SJCRH30 (cell line): ENCODE data around the gene STRA8. TPM values are rescaled to one million over a fixed set of nuclear protein-coding genes. Genes with fewer than 3 reads are reported as not detected.

Experiments used
- DNase-seq, 2 experiments: peaks; one replicate each; pipeline ENCODE4 v3.0.0-alpha.2; 2015 to 2020
- H3K27ac ChIP-seq: fragments of 250-450 bp; sonication (Bioruptor Pico); 2 replicates; pipeline ENCODE4 v1.5.1; 2020; ENCODE audit warnings: mild to moderate bottlenecking, moderate library complexity
- H3K27me3 ChIP-seq: fragments of 250-450 bp; sonication (Bioruptor Pico); 2 replicates; pipeline ENCODE4 v1.5.1; 2020; ENCODE audit warnings: mild to moderate bottlenecking, moderate library complexity
- H3K36me3 ChIP-seq: fragments of 250-450 bp; sonication (Bioruptor Pico); 2 replicates; pipeline ENCODE4 v1.5.1; 2020; ENCODE audit warnings: mild to moderate bottlenecking, moderate library complexity
- H3K4me1 ChIP-seq: fragments of 250-450 bp; sonication (Bioruptor Pico); 2 replicates; pipeline ENCODE4 v1.5.1; 2020; ENCODE audit warnings: mild to moderate bottlenecking, moderate library complexity
- H3K4me3 ChIP-seq: fragments of 250-450 bp; sonication (Bioruptor Pico); 2 replicates; pipeline ENCODE4 v1.5.1; 2020; ENCODE audit warnings: mild to moderate bottlenecking, moderate library complexity
- H3K9me3 ChIP-seq: fragments of 250-450 bp; sonication (Bioruptor Pico); replicated peaks from 2 replicates; pipeline ENCODE4 v1.5.1; 2020; ENCODE audit warnings: mild to moderate bottlenecking, moderate library complexity
- total RNA-seq: library from RNA; depleted of rRNA; stranded (reverse); fragments of >200 nt; shearing (Covaris generic); gene quantifications from 2 replicates; pipeline ENCODE4 v1.2.3, GENCODE V29; 2014

STRA8 gene
- total RNA-seq, 1 experiment from 2014 or later = not detected

DNA sequence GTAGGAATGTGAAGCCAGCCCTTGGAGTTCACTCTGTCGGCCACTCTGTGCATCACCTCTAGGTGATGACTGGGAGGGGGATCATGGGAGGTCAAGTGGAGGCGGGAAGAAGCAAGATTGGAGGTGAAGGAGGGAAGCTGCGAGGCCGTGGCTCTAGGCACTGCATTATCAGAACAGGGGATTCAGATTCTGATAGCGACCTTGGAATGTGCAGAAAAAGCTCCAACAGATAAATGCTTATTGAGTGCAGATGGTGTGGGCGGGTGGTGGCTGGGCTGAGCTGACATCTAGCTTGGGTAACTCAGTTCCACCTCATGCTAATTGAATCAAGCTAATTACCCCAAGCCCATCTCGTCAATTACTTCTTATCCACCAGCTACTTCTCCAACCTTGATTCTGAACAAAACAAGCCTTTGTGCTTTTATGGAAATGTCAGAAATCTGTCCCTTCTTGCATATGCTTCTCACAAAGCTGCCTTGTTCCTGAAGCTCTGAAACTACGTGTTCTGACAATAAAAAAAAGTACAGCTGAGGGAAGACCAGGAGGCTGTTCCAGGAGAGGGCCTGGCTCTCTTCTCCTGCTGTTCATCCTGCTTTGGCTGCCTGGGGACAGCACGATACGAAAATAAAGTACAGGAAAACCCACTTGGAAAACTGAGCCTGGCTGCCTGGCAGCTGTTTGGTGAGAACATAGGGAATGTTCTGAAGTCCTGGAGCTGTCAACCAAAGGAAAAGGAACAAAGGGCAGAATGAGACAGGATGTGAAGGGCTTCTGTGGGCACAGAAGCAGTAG lies 27.5 kb downstream of the STRA8 start:
- Histone ChIP-seq H3K27me3 (no peaks in the 10 kb centered on the region), H3K9me3 (peaks cover 7% of the 10 kb centered on the region; the same call in 1 of the 2 replicates), H3K27ac (no peak overlapping the region), H3K4me1 (peaks cover 8% of the 10 kb centered on the region; the same call in 1 of the 2 replicates), H3K36me3 (no peaks in the 10 kb centered on the region), H3K4me3 (no peak overlapping the region)
- peak; percentile 22 to 58 for DNase-seq

GRCh38 chr7:135262623-135263320 lies 29.1 kb downstream of the STRA8 start:
- H3K27ac ChIP-seq = no peak overlapping the region
- peaks cover 14% of the 10 kb centered on the region; the same call in 1 of the 2 replicates for H3K9me3 ChIP-seq
- DNase-seq = no peak
- no peak overlapping the region for H3K4me3 ChIP-seq
- no peaks in the 10 kb centered on the region for H3K36me3 ChIP-seq
- H3K27me3 ChIP-seq = no peaks in the 10 kb centered on the region
- peaks cover 8% of the 10 kb centered on the region; the same call in 1 of the 2 replicates for H3K4me1 ChIP-seq

DNA sequence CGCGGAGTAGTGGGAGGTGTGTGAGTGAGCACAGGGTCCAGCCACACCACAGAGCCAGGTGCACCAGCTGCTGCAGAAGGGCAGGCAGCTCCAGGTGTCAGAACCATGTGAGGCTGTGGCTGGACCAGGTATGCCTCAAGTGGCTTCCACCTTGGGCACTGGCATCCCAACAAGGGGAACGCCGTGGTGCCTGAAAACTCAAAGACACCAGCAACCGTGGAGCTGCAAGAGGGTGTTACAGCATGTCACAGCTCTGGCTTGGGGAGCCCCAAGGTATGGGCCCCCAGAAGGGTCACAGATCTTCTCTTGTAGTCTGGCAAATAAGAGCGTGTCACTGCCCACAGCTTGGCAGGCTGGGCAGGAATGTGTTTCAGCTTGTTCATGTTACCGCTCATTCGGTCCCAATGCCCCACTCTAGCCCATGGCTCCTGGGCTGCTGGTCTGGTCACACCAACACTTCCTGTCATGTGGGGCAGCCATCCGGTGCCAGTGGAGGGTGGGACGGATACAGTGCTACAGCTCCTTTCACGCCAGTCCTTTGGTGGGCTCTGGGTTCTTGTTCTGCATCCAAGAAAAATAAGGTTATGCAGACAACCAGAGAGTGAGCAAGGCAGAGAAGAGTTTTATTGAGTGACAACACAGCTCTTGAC lies 29.8 kb downstream of the STRA8 start:
- Histone ChIP-seq H3K36me3 (no peaks in the 10 kb centered on the region), H3K27me3 (no peaks in the 10 kb centered on the region), H3K4me1 (peaks cover 8% of the 10 kb centered on the region; the same call in 1 of the 2 replicates), H3K9me3 (peaks cover 14% of the 10 kb centered on the region; the same call in 1 of the 2 replicates), H3K27ac (no peak overlapping the region), H3K4me3 (no peak overlapping the region)
- DNase-seq = no peak

GRCh38 chr7:135265637-135266036 lies 32.0 kb downstream of the STRA8 start:
- no peaks in the 10 kb centered on the region for H3K27me3 ChIP-seq
- no peak overlapping the region for H3K4me3 ChIP-seq
- H3K27ac ChIP-seq = no peak overlapping the region
- no peaks in the 10 kb centered on the region for H3K36me3 ChIP-seq
- no peak for DNase-seq
- H3K4me1 ChIP-seq = peaks cover 6% of the 10 kb centered on the region; the same call in 1 of the 2 replicates
- H3K9me3 ChIP-seq = peaks cover 14% of the 10 kb centered on the region; the same call in 1 of the 2 replicates

DNA sequence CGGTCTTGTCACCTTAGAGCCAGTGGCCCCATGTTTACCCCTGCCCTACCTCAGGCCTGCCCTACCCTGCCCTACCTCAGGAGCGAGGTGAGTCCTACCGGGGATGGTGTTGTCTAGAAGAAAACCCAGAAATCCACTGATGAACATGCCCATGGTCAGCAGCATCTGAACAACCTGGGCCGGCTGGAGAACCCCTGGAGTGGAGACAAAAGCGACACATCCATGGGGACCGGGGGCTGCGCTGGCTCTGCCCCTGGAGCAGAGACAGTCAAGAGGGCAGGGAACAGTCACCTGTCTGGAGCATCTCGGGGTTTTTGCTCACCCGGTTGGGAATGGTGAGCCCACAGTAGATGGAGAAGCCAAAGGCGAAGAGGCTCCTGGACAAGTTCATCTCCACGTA lies 36.3 kb downstream of the STRA8 start:
- Histone ChIP-seq H3K9me3 (0 out of 2 replicates have a peak, but pooled peaks cover 9% of the 10 kb centered on the region), H3K4me1 (no peaks in the 10 kb centered on the region), H3K4me3 (no peak overlapping the region), H3K27ac (no peak overlapping the region), H3K27me3 (no peaks in the 10 kb centered on the region), H3K36me3 (no peaks in the 10 kb centered on the region)
- no peak for DNase-seq

- no peaks in the 10 kb centered on the region for H3K36me3 ChIP-seq
- H3K4me1 ChIP-seq = no peaks in the 10 kb centered on the region
- DNase-seq = no peak
- H3K27me3 ChIP-seq = no peaks in the 10 kb centered on the region
- H3K27ac ChIP-seq = no peak overlapping the region
- H3K9me3 ChIP-seq = 0 out of 2 replicates have a peak, but pooled peaks cover 9% of the 10 kb centered on the region
- H3K4me3 ChIP-seq = no peak overlapping the region
Observed at GRCh38 chr7:135270577-135271254, 37.1 kb downstream of the STRA8 start.

DNA sequence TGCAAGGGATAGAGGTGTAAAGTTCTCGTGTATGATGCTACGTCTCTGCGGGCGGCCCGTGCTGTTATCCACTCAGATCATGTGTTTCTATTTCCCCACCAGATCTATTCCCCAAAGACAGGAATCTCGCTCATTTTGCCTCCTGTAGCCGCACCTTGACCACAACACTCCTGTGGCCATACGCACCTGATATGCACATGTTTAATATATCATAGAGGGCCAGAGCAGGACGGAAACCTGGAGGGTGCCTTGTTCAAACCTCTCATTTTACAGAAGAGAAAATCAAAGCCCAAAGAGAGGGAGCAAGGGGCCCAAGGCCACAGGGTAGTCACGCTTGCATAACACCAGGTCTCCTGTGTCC lies 37.6 kb downstream of the STRA8 start:
- DNase-seq = no peak
- no peaks in the 10 kb centered on the region for H3K36me3 ChIP-seq
- H3K4me3 ChIP-seq = no peak overlapping the region

GRCh38 chr7:135272303-135272702 lies 38.7 kb downstream of the STRA8 start:
- Histone ChIP-seq H3K4me3 (no peak overlapping the region), H3K4me1 (no peaks in the 10 kb centered on the region), H3K9me3 (no peaks in the 10 kb centered on the region), H3K27ac (no peak overlapping the region), H3K36me3 (no peaks in the 10 kb centered on the region), H3K27me3 (no peaks in the 10 kb centered on the region)
- no peak for DNase-seq

More for the DNA sequence above, 37.6 kb downstream of the STRA8 start:
- Histone ChIP-seq H3K27ac (no peak overlapping the region), H3K4me1 (no peaks in the 10 kb centered on the region), H3K27me3 (no peaks in the 10 kb centered on the region), H3K9me3 (0 out of 2 replicates have a peak, but pooled peaks cover 7% of the 10 kb centered on the region)

GRCh38 chr7:135273581-135273980 lies 39.9 kb downstream of the STRA8 start:
- H3K4me3 ChIP-seq = no peak overlapping the region
- H3K27me3 ChIP-seq = no peaks in the 10 kb centered on the region
- H3K36me3 ChIP-seq = no peaks in the 10 kb centered on the region
- H3K4me1 ChIP-seq = no peaks in the 10 kb centered on the region
- no peaks in the 10 kb centered on the region for H3K9me3 ChIP-seq
- H3K27ac ChIP-seq = no peak overlapping the region
- no peak for DNase-seq

DNA sequence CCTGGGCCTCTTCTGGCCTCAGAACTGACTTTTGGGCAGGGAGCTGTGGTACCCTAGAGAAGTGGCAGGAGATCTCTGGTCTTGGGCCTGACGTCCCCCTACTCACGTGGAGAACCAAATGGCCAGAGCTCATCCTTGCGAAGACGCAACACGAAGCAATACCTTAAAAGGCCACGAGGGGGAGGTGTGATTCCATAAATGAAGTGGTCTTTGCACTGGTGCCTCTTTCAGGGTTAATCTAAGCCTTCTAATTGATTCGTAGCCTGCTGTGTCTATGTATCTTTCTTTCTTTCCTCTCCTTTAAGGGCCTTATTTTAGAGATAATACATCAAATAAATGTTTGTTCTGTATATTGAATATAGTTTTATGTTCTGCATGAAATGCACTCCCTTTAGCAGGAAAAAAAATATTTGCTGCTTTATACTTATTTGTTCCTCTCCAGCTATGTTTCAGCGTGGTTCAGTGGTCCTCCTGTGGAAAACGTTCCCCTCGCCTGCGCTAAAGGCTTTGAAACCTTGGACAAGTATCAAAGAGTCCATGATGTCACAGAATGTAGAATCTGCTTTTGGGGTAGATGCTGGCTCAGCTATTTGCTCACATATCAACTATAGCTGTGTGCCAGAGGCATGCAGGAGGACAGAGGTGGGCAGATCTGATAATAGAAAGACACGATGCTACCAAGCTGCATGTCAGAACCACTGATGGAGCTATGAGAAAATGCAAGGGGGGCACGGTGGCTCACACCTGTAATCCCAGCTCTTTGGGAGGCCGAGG lies 41.0 kb downstream of the STRA8 start:
- Histone ChIP-seq H3K27ac (no peak overlapping the region), H3K9me3 (no peaks in the 10 kb centered on the region), H3K4me1 (no peaks in the 10 kb centered on the region), H3K4me3 (no peak overlapping the region), H3K36me3 (no peaks in the 10 kb centered on the region), H3K27me3 (no peaks in the 10 kb centered on the region)
- peak; percentile 68 to 92 for DNase-seq

GRCh38 chr7:135275971-135276580 lies 42.4 kb downstream of the STRA8 start:
- no peak for DNase-seq
- H3K27me3 ChIP-seq = no peaks in the 10 kb centered on the region
- H3K36me3 ChIP-seq = no peaks in the 10 kb centered on the region
- H3K4me3 ChIP-seq = no peak overlapping the region
- H3K4me1 ChIP-seq = no peaks in the 10 kb centered on the region
- H3K9me3 ChIP-seq = no peaks in the 10 kb centered on the region
- no peak overlapping the region for H3K27ac ChIP-seq

- no peaks in the 10 kb centered on the region for H3K4me1 ChIP-seq
- no peak for DNase-seq
- H3K27ac ChIP-seq = no peak overlapping the region
- H3K9me3 ChIP-seq = no peaks in the 10 kb centered on the region
- H3K36me3 ChIP-seq = no peaks in the 10 kb centered on the region
- no peak overlapping the region for H3K4me3 ChIP-seq
- H3K27me3 ChIP-seq = no peaks in the 10 kb centered on the region
Observed at GRCh38 chr7:135277161-135277560, 43.5 kb downstream of the STRA8 start.

DNA sequence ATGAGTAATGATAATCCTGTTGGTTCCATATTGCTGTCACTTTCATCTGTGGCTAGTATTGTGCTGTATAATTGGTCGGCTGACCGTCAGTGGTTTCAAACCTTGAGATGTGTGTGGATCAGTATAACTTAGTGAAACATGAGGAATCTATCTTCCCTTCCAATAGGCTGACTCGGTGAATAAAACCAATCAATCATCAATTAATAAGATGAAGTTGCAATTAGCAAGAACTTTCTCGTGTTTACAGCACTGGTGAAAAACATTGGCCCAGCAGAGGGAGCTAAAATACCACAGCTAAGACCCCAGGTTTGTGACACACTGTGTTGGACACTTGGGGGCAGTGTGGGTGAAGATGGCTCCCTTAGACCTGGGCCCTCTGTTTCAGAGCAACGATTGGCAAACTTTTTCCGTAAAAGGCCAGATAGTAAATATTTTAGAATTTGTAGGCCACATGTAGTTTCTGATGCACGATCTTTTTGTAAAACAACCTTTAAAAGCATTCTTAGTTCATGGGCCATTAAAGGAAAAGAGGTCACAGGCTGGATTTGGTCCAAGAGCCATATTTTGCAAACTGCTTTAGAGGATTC lies 47.8 kb downstream of the STRA8 start:
- no peaks in the 10 kb centered on the region for H3K4me1 ChIP-seq
- H3K27me3 ChIP-seq = no peaks in the 10 kb centered on the region
- no peaks in the 10 kb centered on the region for H3K9me3 ChIP-seq
- DNase-seq = peak; percentile 77 to 92
- no peak overlapping the region for H3K4me3 ChIP-seq
- no peaks in the 10 kb centered on the region for H3K36me3 ChIP-seq
- no peak overlapping the region for H3K27ac ChIP-seq
